ENCODE data around the gene NTRK2. TPM values are rescaled to one million over a fixed set of nuclear protein-coding genes. Genes with fewer than 3 reads are reported as not detected.

Gene NTRK2
- total and polyA plus RNA-seq, 10 of the 15 experiments (the other 5 are each of a cell fraction or from before 2014, with no cell fraction given) = 0.42 to 4.6 (median 0.65) TPM

- no TSS peak for BruUV-seq (replicated peaks)
- Histone ChIP-seq H3K36me3 (ENCODE audit: control insufficient read depth in 2 of 2, insufficient read depth in 2 of 2, low read length in 1 of 2) (no peaks in the 10 kb centered on the region), H2AFZ (ENCODE audit: control insufficient read depth, low read depth, low read length) (no peak overlapping the region), H3K27ac (ENCODE audit: control insufficient read depth, insufficient read depth) (no peak overlapping the region), H3K4me2 (ENCODE audit: control insufficient read depth, insufficient read depth) (no peak overlapping the region), H3K9me3 (replicated peaks; ENCODE audit: control insufficient read depth, insufficient read depth, low read length) (no peaks in the 10 kb centered on the region; the same call in 2 of the 3 replicates), H3K4me3 (no peak overlapping the region), H3K27me3 (replicated peaks in 1 of 2; ENCODE audit: control insufficient read depth in 2 of 2, insufficient read depth in 2 of 2, low read length in 1 of 2) (0 out of 4 replicates have a peak, but pooled peaks cover 0 to 2% of the 10 kb centered on the region in 2 experiments), H3K4me1 (ENCODE audit: control insufficient read depth, insufficient read depth, low read length) (peaks cover 9% of the 10 kb centered on the region), H3K9ac (ENCODE audit: control insufficient read depth, insufficient read depth, low read length) (no peak overlapping the region), H3K79me2 (ENCODE audit: control insufficient read depth, insufficient read depth, low read length) (no peaks in the 10 kb centered on the region), H4K20me1 (ENCODE audit: control insufficient read depth, insufficient read depth) (no peaks in the 10 kb centered on the region)
- ChIA-PET CTCF (interaction anchor here (1.3 to 2.4 kb wide), 3 partner anchors 11 to 250 kb away, joined by 4 to 7 read pairs (median 6); no protein-coding TSS in a partner anchor), RAD21 (ENCODE audit: unreplicated experiment) (interaction anchor here (1.2 kb wide), 1 partner anchor 10 kb away, joined by 7 read pairs; no protein-coding TSS in a partner anchor), POLR2A (no interaction called here), SMC1A (ENCODE audit: uncharacterized antibody, unreplicated experiment) (interaction anchor here (0.6 to 1.6 kb wide), 6 partner anchors 9 to 344 kb away, joined by 3 to 6 read pairs (median 4); no protein-coding TSS in a partner anchor)
- 36% methylated on average over 3 of the region's 3 CpGs for WGBS (ENCODE audit: insufficient coverage, insufficient replicate concordance, low lambda C conversion rate, missing lambda C conversion rate)
- in situ Hi-C loops (cut with MboI) = no loop called here
- ATAC-seq = no peak
- intact Hi-C loops (cut with micrococcal nuclease; ENCODE audit: unreplicated experiment) = loop anchor here (5.0 kb wide), 1 partner anchor 134 kb away; no protein-coding TSS in a partner anchor
- DNase-seq (ENCODE audit: low read depth, low spot score) = no peak
- no peak for FAIRE-seq
- TF ChIP-seq, protein P1, sequence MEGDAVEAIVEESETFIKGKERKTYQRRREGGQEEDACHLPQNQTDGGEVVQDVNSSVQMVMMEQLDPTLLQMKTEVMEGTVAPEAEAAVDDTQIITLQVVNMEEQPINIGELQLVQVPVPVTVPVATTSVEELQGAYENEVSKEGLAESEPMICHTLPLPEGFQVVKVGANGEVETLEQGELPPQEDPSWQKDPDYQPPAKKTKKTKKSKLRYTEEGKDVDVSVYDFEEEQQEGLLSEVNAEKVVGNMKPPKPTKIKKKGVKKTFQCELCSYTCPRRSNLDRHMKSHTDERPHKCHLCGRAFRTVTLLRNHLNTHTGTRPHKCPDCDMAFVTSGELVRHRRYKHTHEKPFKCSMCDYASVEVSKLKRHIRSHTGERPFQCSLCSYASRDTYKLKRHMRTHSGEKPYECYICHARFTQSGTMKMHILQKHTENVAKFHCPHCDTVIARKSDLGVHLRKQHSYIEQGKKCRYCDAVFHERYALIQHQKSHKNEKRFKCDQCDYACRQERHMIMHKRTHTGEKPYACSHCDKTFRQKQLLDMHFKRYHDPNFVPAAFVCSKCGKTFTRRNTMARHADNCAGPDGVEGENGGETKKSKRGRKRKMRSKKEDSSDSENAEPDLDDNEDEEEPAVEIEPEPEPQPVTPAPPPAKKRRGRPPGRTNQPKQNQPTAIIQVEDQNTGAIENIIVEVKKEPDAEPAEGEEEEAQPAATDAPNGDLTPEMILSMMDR (IDR thresholded peaks at IDR 0.05 in 2 of 3, conservative IDR thresholded peaks at IDR 0.05 in 1 of 3; ENCODE audit: control insufficient read depth in 2 of 3, extremely low read depth in 1 of 3, insufficient read depth in 1 of 3, low read depth in 3 of 3, low read length in 3 of 3) = no peak
- TF ChIP-seq, protein P2, sequence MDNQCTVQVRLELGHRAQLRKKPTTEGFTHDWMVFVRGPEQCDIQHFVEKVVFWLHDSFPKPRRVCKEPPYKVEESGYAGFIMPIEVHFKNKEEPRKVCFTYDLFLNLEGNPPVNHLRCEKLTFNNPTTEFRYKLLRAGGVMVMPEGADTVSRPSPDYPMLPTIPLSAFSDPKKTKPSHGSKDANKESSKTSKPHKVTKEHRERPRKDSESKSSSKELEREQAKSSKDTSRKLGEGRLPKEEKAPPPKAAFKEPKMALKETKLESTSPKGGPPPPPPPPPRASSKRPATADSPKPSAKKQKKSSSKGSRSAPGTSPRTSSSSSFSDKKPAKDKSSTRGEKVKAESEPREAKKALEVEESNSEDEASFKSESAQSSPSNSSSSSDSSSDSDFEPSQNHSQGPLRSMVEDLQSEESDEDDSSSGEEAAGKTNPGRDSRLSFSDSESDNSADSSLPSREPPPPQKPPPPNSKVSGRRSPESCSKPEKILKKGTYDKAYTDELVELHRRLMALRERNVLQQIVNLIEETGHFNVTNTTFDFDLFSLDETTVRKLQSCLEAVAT (IDR thresholded peaks at IDR 0.05) = no peak
- no peak for TF ChIP-seq MAX (IDR thresholded peaks at IDR 0.05; ENCODE audit: low read depth, low read length)
- TF ChIP-seq ATF7 (IDR thresholded peaks at IDR 0.05; ENCODE audit: low read depth) = no peak
- TF ChIP-seq GATAD2B (conservative IDR thresholded peaks at IDR 0.05; ENCODE audit: low read depth) = no peak
- TF ChIP-seq ZNF24 (IDR thresholded peaks at IDR 0.05) = no peak
- no peak for TF ChIP-seq E2F8 (IDR thresholded peaks at IDR 0.05; ENCODE audit: low read depth, partially characterized antibody)
- TF ChIP-seq TARDBP (IDR thresholded peaks at IDR 0.05; ENCODE audit: borderline replicate concordance) = no peak
- TF ChIP-seq YY1 (IDR thresholded peaks at IDR 0.05; ENCODE audit: low read depth, low read length) = no peak
- no peak for TF ChIP-seq CBX3 (IDR thresholded peaks at IDR 0.05; ENCODE audit: borderline replicate concordance, low read depth)
- TF ChIP-seq ZNF384 (IDR thresholded peaks at IDR 0.05; ENCODE audit: borderline replicate concordance, low read depth, low read length) = no peak
- TF ChIP-seq, protein P3, sequence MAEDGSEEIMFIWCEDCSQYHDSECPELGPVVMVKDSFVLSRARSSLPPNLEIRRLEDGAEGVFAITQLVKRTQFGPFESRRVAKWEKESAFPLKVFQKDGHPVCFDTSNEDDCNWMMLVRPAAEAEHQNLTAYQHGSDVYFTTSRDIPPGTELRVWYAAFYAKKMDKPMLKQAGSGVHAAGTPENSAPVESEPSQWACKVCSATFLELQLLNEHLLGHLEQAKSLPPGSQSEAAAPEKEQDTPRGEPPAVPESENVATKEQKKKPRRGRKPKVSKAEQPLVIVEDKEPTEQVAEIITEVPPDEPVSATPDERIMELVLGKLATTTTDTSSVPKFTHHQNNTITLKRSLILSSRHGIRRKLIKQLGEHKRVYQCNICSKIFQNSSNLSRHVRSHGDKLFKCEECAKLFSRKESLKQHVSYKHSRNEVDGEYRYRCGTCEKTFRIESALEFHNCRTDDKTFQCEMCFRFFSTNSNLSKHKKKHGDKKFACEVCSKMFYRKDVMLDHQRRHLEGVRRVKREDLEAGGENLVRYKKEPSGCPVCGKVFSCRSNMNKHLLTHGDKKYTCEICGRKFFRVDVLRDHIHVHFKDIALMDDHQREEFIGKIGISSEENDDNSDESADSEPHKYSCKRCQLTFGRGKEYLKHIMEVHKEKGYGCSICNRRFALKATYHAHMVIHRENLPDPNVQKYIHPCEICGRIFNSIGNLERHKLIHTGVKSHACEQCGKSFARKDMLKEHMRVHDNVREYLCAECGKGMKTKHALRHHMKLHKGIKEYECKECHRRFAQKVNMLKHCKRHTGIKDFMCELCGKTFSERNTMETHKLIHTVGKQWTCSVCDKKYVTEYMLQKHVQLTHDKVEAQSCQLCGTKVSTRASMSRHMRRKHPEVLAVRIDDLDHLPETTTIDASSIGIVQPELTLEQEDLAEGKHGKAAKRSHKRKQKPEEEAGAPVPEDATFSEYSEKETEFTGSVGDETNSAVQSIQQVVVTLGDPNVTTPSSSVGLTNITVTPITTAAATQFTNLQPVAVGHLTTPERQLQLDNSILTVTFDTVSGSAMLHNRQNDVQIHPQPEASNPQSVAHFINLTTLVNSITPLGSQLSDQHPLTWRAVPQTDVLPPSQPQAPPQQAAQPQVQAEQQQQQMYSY (CRISPR knock-in tag; IDR thresholded peaks at IDR 0.05) = no peak
These were observed 338.7 kb downstream of the NTRK2 start for GRCh38 chr9:85008215-85008614.
